ENCODE measurements around the gene RDH12. TPM values are rescaled to one million over a fixed set of nuclear protein-coding genes. Genes with fewer than 3 reads are reported as not detected.
"Not testable (repeated sequence)": the region's sequence is repeated elsewhere in the genome, so short reads cannot be mapped to it uniquely, and the experiment has no call there.

RDH12 gene
- total RNA-seq = not detected

DNA sequence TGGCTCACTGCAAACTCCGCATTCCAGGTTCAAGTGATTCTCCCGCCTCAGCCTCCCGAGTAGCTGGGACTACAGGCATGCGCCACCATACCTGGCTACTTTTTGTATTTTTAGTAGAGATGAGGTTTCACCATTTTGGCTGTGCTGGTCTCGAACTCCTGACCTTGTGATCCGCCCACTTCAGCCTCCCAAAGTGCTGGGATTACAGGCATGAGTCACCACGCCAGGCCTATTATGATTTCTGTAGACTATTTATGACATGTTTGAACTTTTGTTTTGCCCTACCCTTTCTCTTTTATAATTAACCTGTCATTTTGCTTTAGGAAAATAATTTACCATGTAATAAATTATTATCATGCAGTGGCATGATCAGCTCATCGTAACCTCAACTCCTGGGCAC is at the start of gene RDH12:
TSS of gene RDH12 (plus strand) at position 395 of the 400 bp plus-strand sequence. CDS start 20,757 bp downstream, outside the sequence.
- intact Hi-C loops (cut with DNase I; ENCODE audit: low total_unique reads); H3K4me1 ChIP-seq; DNase-seq; H3K4me3 ChIP-seq; H3K36me3 ChIP-seq; H3K27me3 ChIP-seq; H3K27ac ChIP-seq; H3K9me3 ChIP-seq: not testable (repeated sequence)

DNA sequence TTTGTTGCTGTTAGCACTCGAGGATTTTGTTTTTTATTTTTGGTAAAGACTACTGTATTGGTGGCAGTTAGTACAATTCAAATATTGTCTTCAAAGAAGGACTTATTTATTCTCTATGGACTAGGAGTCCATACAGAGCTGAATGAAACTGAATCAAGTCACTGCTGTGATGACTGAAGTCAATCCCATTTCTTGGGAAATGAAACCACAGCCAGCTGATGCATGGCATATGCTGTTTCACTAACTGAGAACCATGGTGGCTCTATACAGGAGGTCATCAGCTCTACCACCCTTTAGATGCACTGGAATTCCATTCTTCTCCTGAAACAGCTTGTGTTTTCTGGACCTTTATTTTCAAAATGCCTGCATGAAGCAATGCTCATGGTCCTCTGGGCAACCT is 49.5 kb upstream of the RDH12 start:
- Histone ChIP-seq H3K27me3 (no peaks in the 10 kb centered on the region), H3K9me3 (no peaks in the 10 kb centered on the region), H3K4me3 (no peak overlapping the region), H3K4me1 (no peaks in the 10 kb centered on the region), H3K36me3 (no peaks in the 10 kb centered on the region), H3K27ac (no peak overlapping the region)
- no peak for DNase-seq
- TF ChIP-seq, protein P1, sequence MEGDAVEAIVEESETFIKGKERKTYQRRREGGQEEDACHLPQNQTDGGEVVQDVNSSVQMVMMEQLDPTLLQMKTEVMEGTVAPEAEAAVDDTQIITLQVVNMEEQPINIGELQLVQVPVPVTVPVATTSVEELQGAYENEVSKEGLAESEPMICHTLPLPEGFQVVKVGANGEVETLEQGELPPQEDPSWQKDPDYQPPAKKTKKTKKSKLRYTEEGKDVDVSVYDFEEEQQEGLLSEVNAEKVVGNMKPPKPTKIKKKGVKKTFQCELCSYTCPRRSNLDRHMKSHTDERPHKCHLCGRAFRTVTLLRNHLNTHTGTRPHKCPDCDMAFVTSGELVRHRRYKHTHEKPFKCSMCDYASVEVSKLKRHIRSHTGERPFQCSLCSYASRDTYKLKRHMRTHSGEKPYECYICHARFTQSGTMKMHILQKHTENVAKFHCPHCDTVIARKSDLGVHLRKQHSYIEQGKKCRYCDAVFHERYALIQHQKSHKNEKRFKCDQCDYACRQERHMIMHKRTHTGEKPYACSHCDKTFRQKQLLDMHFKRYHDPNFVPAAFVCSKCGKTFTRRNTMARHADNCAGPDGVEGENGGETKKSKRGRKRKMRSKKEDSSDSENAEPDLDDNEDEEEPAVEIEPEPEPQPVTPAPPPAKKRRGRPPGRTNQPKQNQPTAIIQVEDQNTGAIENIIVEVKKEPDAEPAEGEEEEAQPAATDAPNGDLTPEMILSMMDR (IDR thresholded peaks at IDR 0.05) = no peak
- TF ChIP-seq POLR2A (IDR thresholded peaks at IDR 0.05) = no peak
- intact Hi-C loops (cut with DNase I; ENCODE audit: low total_unique reads) = no loop called here

DNA sequence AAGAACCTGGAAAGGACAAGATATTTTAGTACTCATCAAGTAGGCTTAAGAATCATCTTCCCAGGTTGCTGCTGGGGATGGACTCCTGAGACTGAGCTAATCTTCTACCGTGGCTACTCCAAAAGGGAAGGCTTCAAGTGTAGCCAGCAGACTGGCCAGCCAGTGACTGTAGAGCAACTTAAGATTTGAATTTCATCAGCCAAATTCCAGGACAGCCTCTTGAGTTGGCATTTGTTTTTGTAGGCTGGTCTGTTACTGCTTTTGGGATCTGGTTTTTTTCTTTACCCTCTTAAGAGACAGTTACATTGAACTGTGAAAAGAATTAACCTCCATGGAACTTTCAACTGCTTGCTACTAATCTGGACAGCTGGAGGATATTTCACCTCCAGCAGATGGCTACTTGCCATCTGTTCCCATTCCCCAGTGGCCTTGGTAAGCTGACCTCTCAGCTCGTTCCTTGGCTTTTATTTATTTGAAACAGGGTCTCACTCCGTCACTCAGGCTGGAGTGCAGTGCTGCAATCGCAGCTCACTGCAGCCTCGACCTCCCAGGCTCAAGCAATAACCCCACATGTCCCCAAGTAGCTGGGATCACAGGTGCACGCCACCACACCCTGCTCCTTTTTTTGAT is 47.9 kb upstream of the RDH12 start:
- Histone ChIP-seq H3K27me3 (no peaks in the 10 kb centered on the region), H3K27ac (no peak overlapping the region), H3K9me3 (no peaks in the 10 kb centered on the region), H3K4me1 (no peaks in the 10 kb centered on the region), H3K36me3 (no peaks in the 10 kb centered on the region), H3K4me3 (no peak overlapping the region)
- TF ChIP-seq POLR2A (IDR thresholded peaks at IDR 0.05) = no peak
- TF ChIP-seq, protein P1 (IDR thresholded peaks at IDR 0.05) = no peak
- intact Hi-C loops (cut with DNase I; ENCODE audit: low total_unique reads) = no loop called here
- no peak for DNase-seq

DNA sequence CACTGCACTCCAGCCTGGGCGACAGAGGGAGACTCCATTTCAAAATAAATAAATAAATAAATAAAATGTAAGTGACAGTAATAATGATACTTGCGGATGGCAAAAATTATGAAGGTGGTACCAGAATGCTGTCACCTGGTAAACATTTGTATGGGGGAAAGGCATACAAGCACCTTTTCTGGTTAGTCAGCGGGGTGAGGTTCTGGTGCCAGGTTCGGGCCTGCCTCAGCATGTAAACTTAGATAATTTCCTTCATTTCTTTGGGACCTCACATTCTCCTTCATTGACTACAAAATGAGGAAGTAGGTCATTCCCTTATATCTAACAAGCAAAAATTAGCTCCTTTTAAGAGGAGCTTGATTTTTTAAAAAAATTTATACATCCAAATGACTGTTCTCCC is 38.1 kb upstream of the RDH12 start:
- intact Hi-C loops (cut with DNase I; ENCODE audit: low total_unique reads) = loop anchor here (10.0 kb wide), 1 partner anchor 79 kb away; no protein-coding TSS in a partner anchor
- DNase-seq = no peak
- Histone ChIP-seq H3K27ac (no peak overlapping the region), H3K9me3 (no peaks in the 10 kb centered on the region), H3K36me3 (no peaks in the 10 kb centered on the region), H3K4me3 (no peak overlapping the region), H3K4me1 (no peaks in the 10 kb centered on the region), H3K27me3 (no peaks in the 10 kb centered on the region)
- no peak for TF ChIP-seq POLR2A (IDR thresholded peaks at IDR 0.05)
- TF ChIP-seq, protein P1 (IDR thresholded peaks at IDR 0.05) = no peak

DNA sequence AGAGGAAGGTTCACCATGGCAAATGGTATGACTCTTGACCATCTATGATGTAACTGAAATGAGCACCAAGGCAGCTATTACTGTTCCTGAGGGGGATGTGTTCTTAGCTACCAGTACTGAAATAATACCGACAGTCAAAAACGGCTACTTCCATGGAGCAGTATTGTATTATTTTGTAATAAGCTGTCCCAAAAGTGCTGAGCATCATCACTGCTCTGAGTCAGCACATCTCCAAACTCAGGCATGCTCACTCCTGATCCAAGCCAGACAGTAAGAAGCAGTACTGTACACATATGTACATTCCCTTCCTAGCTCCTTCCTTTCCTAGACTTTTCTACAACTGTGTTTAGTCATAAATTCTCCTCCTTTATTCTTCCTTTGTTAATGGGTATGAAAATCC is 35.8 kb upstream of the RDH12 start:
- H3K4me3 ChIP-seq = no peak overlapping the region
- intact Hi-C loops (cut with DNase I; ENCODE audit: low total_unique reads) = loop anchor here (10.0 kb wide), 1 partner anchor 81 kb away; no protein-coding TSS in a partner anchor
- H3K27ac ChIP-seq = no peak overlapping the region
- H3K27me3 ChIP-seq = no peaks in the 10 kb centered on the region
- TF ChIP-seq, protein P1 (IDR thresholded peaks at IDR 0.05) = no peak
- TF ChIP-seq POLR2A (IDR thresholded peaks at IDR 0.05) = no peak
- H3K9me3 ChIP-seq = no peaks in the 10 kb centered on the region
- H3K36me3 ChIP-seq = no peaks in the 10 kb centered on the region
- H3K4me1 ChIP-seq = no peaks in the 10 kb centered on the region
- DNase-seq = no peak

Measured in uterus (tissue), 4 donors.